ENCODE results near the gene NRBP1. TPM values are rescaled to one million over a fixed set of nuclear protein-coding genes. Genes with fewer than 3 reads are reported as not detected.

Gene NRBP1
- total and polyA plus RNA-seq, 9 of the 15 experiments (the other 6 are each of a cell fraction or from before 2014, with no cell fraction given) = 2.9 to 84.5 (median 36.9) TPM

GRCh38 chr2:27428978-27429541 lies 629 bp downstream of the NRBP1 start (continued):
- TF ChIP-seq, protein P1, sequence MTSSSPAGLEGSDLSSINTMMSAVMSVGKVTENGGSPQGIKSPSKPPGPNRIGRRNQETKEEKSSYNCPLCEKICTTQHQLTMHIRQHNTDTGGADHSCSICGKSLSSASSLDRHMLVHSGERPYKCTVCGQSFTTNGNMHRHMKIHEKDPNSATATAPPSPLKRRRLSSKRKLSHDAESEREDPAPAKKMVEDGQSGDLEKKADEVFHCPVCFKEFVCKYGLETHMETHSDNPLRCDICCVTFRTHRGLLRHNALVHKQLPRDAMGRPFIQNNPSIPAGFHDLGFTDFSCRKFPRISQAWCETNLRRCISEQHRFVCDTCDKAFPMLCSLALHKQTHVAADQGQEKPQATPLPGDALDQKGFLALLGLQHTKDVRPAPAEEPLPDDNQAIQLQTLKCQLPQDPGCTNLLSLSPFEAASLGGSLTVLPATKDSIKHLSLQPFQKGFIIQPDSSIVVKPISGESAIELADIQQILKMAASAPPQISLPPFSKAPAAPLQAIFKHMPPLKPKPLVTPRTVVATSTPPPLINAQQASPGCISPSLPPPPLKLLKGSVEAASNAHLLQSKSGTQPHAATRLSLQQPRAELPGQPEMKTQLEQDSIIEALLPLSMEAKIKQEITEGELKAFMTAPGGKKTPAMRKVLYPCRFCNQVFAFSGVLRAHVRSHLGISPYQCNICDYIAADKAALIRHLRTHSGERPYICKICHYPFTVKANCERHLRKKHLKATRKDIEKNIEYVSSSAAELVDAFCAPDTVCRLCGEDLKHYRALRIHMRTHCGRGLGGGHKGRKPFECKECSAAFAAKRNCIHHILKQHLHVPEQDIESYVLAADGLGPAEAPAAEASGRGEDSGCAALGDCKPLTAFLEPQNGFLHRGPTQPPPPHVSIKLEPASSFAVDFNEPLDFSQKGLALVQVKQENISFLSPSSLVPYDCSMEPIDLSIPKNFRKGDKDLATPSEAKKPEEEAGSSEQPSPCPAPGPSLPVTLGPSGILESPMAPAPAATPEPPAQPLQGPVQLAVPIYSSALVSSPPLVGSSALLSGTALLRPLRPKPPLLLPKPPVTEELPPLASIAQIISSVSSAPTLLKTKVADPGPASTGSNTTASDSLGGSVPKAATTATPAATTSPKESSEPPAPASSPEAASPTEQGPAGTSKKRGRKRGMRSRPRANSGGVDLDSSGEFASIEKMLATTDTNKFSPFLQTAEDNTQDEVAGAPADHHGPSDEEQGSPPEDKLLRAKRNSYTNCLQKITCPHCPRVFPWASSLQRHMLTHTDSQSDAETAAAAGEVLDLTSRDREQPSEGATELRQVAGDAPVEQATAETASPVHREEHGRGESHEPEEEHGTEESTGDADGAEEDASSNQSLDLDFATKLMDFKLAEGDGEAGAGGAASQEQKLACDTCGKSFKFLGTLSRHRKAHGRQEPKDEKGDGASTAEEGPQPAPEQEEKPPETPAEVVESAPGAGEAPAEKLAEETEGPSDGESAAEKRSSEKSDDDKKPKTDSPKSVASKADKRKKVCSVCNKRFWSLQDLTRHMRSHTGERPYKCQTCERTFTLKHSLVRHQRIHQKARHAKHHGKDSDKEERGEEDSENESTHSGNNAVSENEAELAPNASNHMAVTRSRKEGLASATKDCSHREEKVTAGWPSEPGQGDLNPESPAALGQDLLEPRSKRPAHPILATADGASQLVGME (CRISPR knock-in tag; IDR thresholded peaks at IDR 0.05) = no peak
- TF ChIP-seq TSC22D4 (tag; IDR thresholded peaks at IDR 0.05) = no peak
- TF ChIP-seq ATF6 (CRISPR knock-in tag; IDR thresholded peaks at IDR 0.05) = no peak; the same call in 1 of the 2 replicates
- 0 out of 2 replicates have a peak, but pooled peaks have one; percentile 67 for TF ChIP-seq KDM2B (CRISPR knock-in tag; IDR thresholded peaks at IDR 0.05)
- TF ChIP-seq ZFX (CRISPR knock-in tag; IDR thresholded peaks at IDR 0.05) = peak; percentile 93
- TF ChIP-seq PHTF2 (CRISPR knock-in tag; IDR thresholded peaks at IDR 0.05) = no peak
- TF ChIP-seq ZNF609 (CRISPR knock-in tag; IDR thresholded peaks at IDR 0.05; ENCODE audit: borderline replicate concordance) = no peak; the same call in 1 of the 2 replicates
- TF ChIP-seq ZNF277 (CRISPR knock-in tag; IDR thresholded peaks at IDR 0.05; ENCODE audit: borderline replicate concordance) = no peak
- TF ChIP-seq SIN3A (IDR thresholded peaks at IDR 0.05; ENCODE audit: borderline replicate concordance in 2 of 2, control insufficient read depth in 1 of 2, low read depth in 2 of 2, low read length in 2 of 2) = peak in 1 of 2 experiments; percentile 67; a peak in 1 of 4 replicates
- no peak for TF ChIP-seq FIP1L1 (IDR thresholded peaks at IDR 0.05; ENCODE audit: low read depth, low read length, poor library complexity, severe bottlenecking)

Data from K562 (cell line).